ENCODE data around the gene BNC2.

GRCh38 chr9:16811987-16812685 is 58.3 kb downstream of the BNC2 start:
- TF ChIP-seq CTCF (conservative IDR thresholded peaks at IDR 0.05; ENCODE audit: low read depth, low read length) (no peak), EZH2 (IDR thresholded peaks at IDR 0.05; ENCODE audit: low read length, unreplicated experiment) (no peak)
